GM23338 (cell line): ENCODE measurements around the gene SPRR2B. TPM values are rescaled to one million over a fixed set of nuclear protein-coding genes. Genes with fewer than 3 reads are reported as not detected.

Experiments
- ATAC-seq: fragments of 200-7000 bp; cut with Tn5 transposase; 3 replicates; pipeline ENCODE4 v1.9.1; 2020
- DNase-seq: peaks from one replicate; pipeline ENCODE4 v3.0.0-alpha.2; 2015; ENCODE audit warnings: low spot score
- H2AFZ ChIP-seq: fragments of 200-600 bp; sonication (generic); 2 replicates; pipeline ENCODE4 v1.8.0; 2016; ENCODE audit warnings: antibody characterized with exemption, mild to moderate bottlenecking, moderate library complexity
- H3F3A ChIP-seq: fragments of 200-600 bp; sonication (generic); replicated peaks from 2 replicates; pipeline ENCODE4 v1.8.0; 2017; ENCODE audit warnings: antibody characterized with exemption, mixed run types, low read depth
- H3K27ac ChIP-seq: fragments of 200-600 bp; sonication (generic); 2 replicates; pipeline ENCODE4 v1.6.1; 2016; ENCODE audit warnings: low read depth
- H3K27me3 ChIP-seq: fragments of 200-600 bp; sonication (generic); 2 replicates; pipeline ENCODE4 v1.8.0; 2016; ENCODE audit warnings: mild to moderate bottlenecking, mixed run types, moderate library complexity; ENCODE audit not compliant: insufficient read depth
- H3K36me3 ChIP-seq: fragments of 200-600 bp; sonication (generic); 2 replicates; pipeline ENCODE4 v1.8.0; 2016; ENCODE audit warnings: mild to moderate bottlenecking; ENCODE audit not compliant: insufficient read depth
- H3K4me1 ChIP-seq: fragments of 200-600 bp; sonication (generic); 2 replicates; pipeline ENCODE4 v1.8.0; 2016; ENCODE audit warnings: mild to moderate bottlenecking, moderate library complexity; ENCODE audit not compliant: insufficient read depth
- H3K4me2 ChIP-seq: fragments of 200-600 bp; sonication (generic); 2 replicates; pipeline ENCODE4 v1.7.1; 2017; ENCODE audit warnings: mixed run types
- H3K4me3 ChIP-seq: fragments of 200-600 bp; sonication (generic); 2 replicates; pipeline ENCODE4 v1.6.1; 2016; ENCODE audit warnings: mixed run types
- H3K79me2 ChIP-seq: fragments of 200-600 bp; sonication (generic); replicated peaks from 2 replicates; pipeline ENCODE4 v1.8.0; 2017; ENCODE audit warnings: mild to moderate bottlenecking; ENCODE audit not compliant: insufficient read depth
- H3K9me2 ChIP-seq: fragments of 200-600 bp; sonication (generic); 2 replicates; pipeline ENCODE4 v1.8.0; 2017; ENCODE audit not compliant: insufficient read depth
- H4K20me1 ChIP-seq: fragments of 200-600 bp; sonication (generic); replicated peaks from 2 replicates; pipeline ENCODE4 v1.8.0; 2017; ENCODE audit warnings: mild to moderate bottlenecking; ENCODE audit not compliant: insufficient read depth
- H3K27ac Mint-ChIP-seq: 2 replicates; pipeline ENCODE4 v1.8.0; 2020; ENCODE audit warnings: inconsistent platforms, mild to moderate bottlenecking, moderate library complexity, mixed read lengths
- H3K27me3 Mint-ChIP-seq: 3 replicates; pipeline ENCODE4 v1.8.0; 2022; ENCODE audit warnings: low read depth, mild to moderate bottlenecking, moderate library complexity, mixed read lengths, inconsistent platforms; ENCODE audit not compliant: insufficient read depth, poor library complexity
- H3K36me3 Mint-ChIP-seq: 3 replicates; pipeline ENCODE4 v1.8.0; 2021; ENCODE audit warnings: low read depth, mild to moderate bottlenecking, inconsistent platforms, moderate library complexity, mixed read lengths
- H3K4me1 Mint-ChIP-seq: 3 replicates; pipeline ENCODE4 v1.8.0; 2020; ENCODE audit warnings: mild to moderate bottlenecking, inconsistent platforms, mixed read lengths
- H3K4me3 Mint-ChIP-seq: 3 replicates; pipeline ENCODE4 v1.8.0; 2021; ENCODE audit warnings: moderate library complexity, mild to moderate bottlenecking, inconsistent platforms, mixed read lengths
- H3K9me3 Mint-ChIP-seq: 3 replicates; pipeline ENCODE4 v1.8.0; 2020; ENCODE audit warnings: moderate library complexity, mild to moderate bottlenecking, inconsistent platforms, mixed read lengths
- CREB1 ChIP-seq: fragments of 250-450 bp; sonication (Bioruptor Pico); IDR thresholded peaks from 2 replicates; pipeline ENCODE4 v1.5.0; 2020; ENCODE audit warnings: low read depth, mild to moderate bottlenecking, moderate library complexity
- NANOG ChIP-seq: IDR thresholded peaks from 2 replicates; pipeline ENCODE4 v1.6.1; 2016; ENCODE audit warnings: antibody characterized with exemption, borderline replicate concordance
- STAT1 ChIP-seq: IDR thresholded peaks from one replicate; pipeline ENCODE4 v1.6.1; 2016; ENCODE audit warnings: antibody characterized with exemption; ENCODE audit not compliant: unreplicated experiment
- ZNF114 ChIP-seq: fragments of 250-450 bp; sonication (Bioruptor Pico); IDR thresholded peaks from 2 replicates; pipeline ENCODE4 v1.5.0; 2020; ENCODE audit warnings: mild to moderate bottlenecking, moderate library complexity
- ZNF462 ChIP-seq: fragments of 250-450 bp; sonication (Bioruptor Pico); IDR thresholded peaks from 2 replicates; pipeline ENCODE4 v1.5.0; 2020; ENCODE audit warnings: mild to moderate bottlenecking, moderate library complexity
- polyA plus RNA-seq: library from polyadenylated mRNA; unstranded; fragments of >200 nt; fragmentation: Nextera tagmentation; extraction: Ambion mirVana; gene quantifications from 2 replicates; pipeline ENCODE4 v1.2.1, GENCODE V29; 2016
- total RNA-seq: library from RNA; depleted of rRNA; stranded (reverse); fragments of >200 nt; shearing (Covaris generic); gene quantifications from 2 replicates; pipeline ENCODE4 v1.2.3, GENCODE V29; 2014
- TF ChIP-seq, protein P1 (sequence below): IDR thresholded peaks from 2 replicates; pipeline ENCODE4 v1.6.1; 2016; ENCODE audit warnings: antibody characterized with exemption

SPRR2B gene
- total and polyA plus RNA-seq, 2 experiments from 2014 or later, result not detected

- no peak for TF ChIP-seq ZNF462 (CRISPR knock-in tag)
- TF ChIP-seq NANOG, result no peak
- TF ChIP-seq, protein P1, sequence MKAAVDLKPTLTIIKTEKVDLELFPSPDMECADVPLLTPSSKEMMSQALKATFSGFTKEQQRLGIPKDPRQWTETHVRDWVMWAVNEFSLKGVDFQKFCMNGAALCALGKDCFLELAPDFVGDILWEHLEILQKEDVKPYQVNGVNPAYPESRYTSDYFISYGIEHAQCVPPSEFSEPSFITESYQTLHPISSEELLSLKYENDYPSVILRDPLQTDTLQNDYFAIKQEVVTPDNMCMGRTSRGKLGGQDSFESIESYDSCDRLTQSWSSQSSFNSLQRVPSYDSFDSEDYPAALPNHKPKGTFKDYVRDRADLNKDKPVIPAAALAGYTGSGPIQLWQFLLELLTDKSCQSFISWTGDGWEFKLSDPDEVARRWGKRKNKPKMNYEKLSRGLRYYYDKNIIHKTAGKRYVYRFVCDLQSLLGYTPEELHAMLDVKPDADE, result no peak
- no peak for TF ChIP-seq ZNF114 (CRISPR knock-in tag)
Measured at GRCh38 chr1:153040950-153041631, 30.3 kb downstream of the SPRR2B start, which contains the start of gene SPRR2D (continued).

DNA sequence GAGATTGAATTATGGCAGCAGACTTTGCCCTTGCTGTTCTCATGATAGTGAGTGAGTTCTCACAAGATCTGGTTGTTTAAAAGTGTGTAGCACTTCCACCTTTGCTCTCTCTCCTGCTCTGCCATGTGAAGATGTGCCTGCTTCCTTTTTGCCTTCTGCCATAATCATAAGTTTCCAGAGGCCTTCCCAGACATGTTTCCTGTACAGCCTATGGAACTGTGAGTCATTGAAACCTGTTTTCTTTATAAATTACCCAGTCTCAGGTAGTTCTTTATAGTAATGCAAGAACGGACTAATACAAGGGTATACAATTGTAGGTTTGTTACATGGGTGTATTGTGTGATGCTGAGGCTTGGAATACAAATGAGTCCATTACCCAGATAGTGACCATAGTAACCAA is 36.2 kb downstream of the SPRR2B start:
- Histone ChIP-seq H3F3A (no peaks in the 10 kb centered on the region), H3K27me3 (no peaks in the 10 kb centered on the region), H3K36me3 (no peaks in the 10 kb centered on the region), H4K20me1 (no peaks in the 10 kb centered on the region), H3K4me1 (no peaks in the 10 kb centered on the region), H3K27ac (no peak overlapping the region), H3K79me2 (no peaks in the 10 kb centered on the region), H3K4me3 (no peak overlapping the region), H3K4me2 (no peak overlapping the region), H2AFZ (no peak overlapping the region), H3K9me2 (peaks cover 1% of the 10 kb centered on the region; the same call in 1 of the 2 replicates)
- H3K27me3 Mint-ChIP-seq, result peaks cover 2% of the 10 kb centered on the region
- no peak for DNase-seq
- H3K27ac Mint-ChIP-seq, result no peak overlapping the region
- peaks cover 7% of the 10 kb centered on the region; the same call in 2 of the 3 replicates for H3K4me1 Mint-ChIP-seq
- H3K9me3 Mint-ChIP-seq, result no peaks in the 10 kb centered on the region
- no peak for ATAC-seq
- H3K4me3 Mint-ChIP-seq, result no peak overlapping the region
- H3K36me3 Mint-ChIP-seq, result no peaks in the 10 kb centered on the region
- TF ChIP-seq STAT1 (no peak), CREB1 (CRISPR knock-in tag) (no peak), ZNF462 (CRISPR knock-in tag) (no peak)
